Thymus (tissue), 14 donors: ENCODE results near the gene RPSA. TPM values are rescaled to one million over a fixed set of nuclear protein-coding genes. Genes with fewer than 3 reads are reported as not detected.
A peak's percentile ranks its signal among the peaks of the same experiment; 100 is the strongest.
"Not testable (repeated sequence)": the region's sequence is repeated elsewhere in the genome, so short reads cannot be mapped to it uniquely, and the experiment has no call there.

ENCODE experiments used
- DNase-seq, 9 donors: peaks; one replicate each; pipeline ENCODE4 v3.0.0-alpha.2; 2013; ENCODE audit warnings: low spot score in 9 of 9, low read depth in 6 of 9, missing footprints in 1 of 9
- H3K27ac ChIP-seq, 2 donors: one replicate each; pipeline ENCODE4 v1.5.1; 2013; ENCODE audit warnings: control low read depth in 1 of 2, low read depth in 1 of 2, low read length in 1 of 2, mild to moderate bottlenecking in 1 of 2, moderate library complexity in 1 of 2
- H3K27me3 ChIP-seq, 2 donors: one replicate each; pipeline ENCODE4 v1.5.1; 2013; ENCODE audit warnings: low read length in 1 of 2; ENCODE audit not compliant: control insufficient read depth in 2 of 2, insufficient read depth in 1 of 2
- H3K36me3 ChIP-seq, 2 donors: one replicate each; pipeline ENCODE4 v1.5.1; 2013; ENCODE audit warnings: low read length in 1 of 2, mild to moderate bottlenecking in 1 of 2, moderate library complexity in 1 of 2; ENCODE audit not compliant: control insufficient read depth in 2 of 2, insufficient read depth in 2 of 2
- H3K4me1 ChIP-seq, 2 donors: one replicate each; pipeline ENCODE4 v1.5.1; 2013; ENCODE audit warnings: low read length in 2 of 2; ENCODE audit not compliant: control insufficient read depth in 2 of 2, insufficient read depth in 2 of 2
- H3K4me3 ChIP-seq, 2 donors: one replicate each; pipeline ENCODE4 v1.5.1; 2013; ENCODE audit warnings: low read length in 2 of 2, control low read depth in 1 of 2, mild to moderate bottlenecking in 1 of 2
- H3K9me3 ChIP-seq, 2 donors: one replicate each; pipeline ENCODE4 v1.5.1; 2013; ENCODE audit warnings: low read length in 1 of 2, mild to moderate bottlenecking in 1 of 2; ENCODE audit not compliant: control insufficient read depth in 2 of 2, insufficient read depth in 1 of 2
- WGBS: extraction: QIAGEN DNeasy Blood & Tissue Kit; methylation state at CpG from one replicate; pipeline ENCODE4 v1.1.7; 2013; 5-methylcytosine and 5-hydroxymethylcytosine counted together
- long read RNA-seq, 10 donors: transcript quantifications; one replicate each; lab custom pipeline, GENCODE V29; 2026
- polyA plus RNA-seq: library from polyadenylated mRNA; stranded (reverse); fragments of 200-250 nt; gene quantifications from one replicate; pipeline ENCODE4 v1.2.3, GENCODE V29; 2013
- total RNA-seq: library from RNA; stranded (reverse); fragments of 120-200 nt; gene quantifications from one replicate; pipeline ENCODE4 v1.2.4, GENCODE V29; 2013
- donor health status: healthy.

Gene RPSA
- total RNA-seq (2,152 TPM), polyA plus RNA-seq (1,490 TPM)
- long read RNA-seq, donor 1, transcript RPSA-201 (7 exons, 1,171 nt): major isoform, 60 of 73 reads
- long read RNA-seq, donor 1, partial matches to known transcripts: 0 of 73 reads
- long read RNA-seq, donor 1, other reads (novel, unspliced or antisense): 9 of 73 reads
- long read RNA-seq, donor 2, transcript RPSA-201 (7 exons, 1,171 nt): major isoform, 853 of 1,139 reads
- long read RNA-seq, donor 2, transcript RPSA-207 (5 exons, 1,227 nt): minor isoform, 10 of 1,139 reads
- long read RNA-seq, donor 2, transcript RPSA-206 (3 exons, 596 nt): minor isoform, 10 of 1,139 reads
- long read RNA-seq, donor 2, transcript RPSA-205 (2 exons, 622 nt): minor isoform, 14 of 1,139 reads
- long read RNA-seq, donor 2, partial matches to known transcripts: 159 of 1,139 reads
- long read RNA-seq, donor 2, other reads (novel, unspliced or antisense): 91 of 1,139 reads
- long read RNA-seq, donor 3, transcript RPSA-206 (3 exons, 596 nt): minor isoform, 18 of 1,327 reads
- long read RNA-seq, donor 3, transcript RPSA-201 (7 exons, 1,171 nt): major isoform, 923 of 1,327 reads
- long read RNA-seq, donor 3, transcript RPSA-205 (2 exons, 622 nt): minor isoform, 10 of 1,327 reads
- long read RNA-seq, donor 3, transcript RPSA-207 (5 exons, 1,227 nt): minor isoform, 9 of 1,327 reads
- long read RNA-seq, donor 3, partial matches to known transcripts: 212 of 1,327 reads
- long read RNA-seq, donor 3, other reads (novel, unspliced or antisense): 154 of 1,327 reads
- long read RNA-seq, donor 4, transcript RPSA-206 (3 exons, 596 nt): minor isoform, 16 of 488 reads
- long read RNA-seq, donor 4, transcript RPSA-201 (7 exons, 1,171 nt): major isoform, 331 of 488 reads
- long read RNA-seq, donor 4, partial matches to known transcripts: 92 of 488 reads
- long read RNA-seq, donor 4, other reads (novel, unspliced or antisense): 39 of 488 reads
- long read RNA-seq, donor 5, transcript RPSA-206 (3 exons, 596 nt): minor isoform, 50 of 2,802 reads
- long read RNA-seq, donor 5, transcript RPSA-205 (2 exons, 622 nt): minor isoform, 32 of 2,802 reads
- long read RNA-seq, donor 5, transcript RPSA-207 (5 exons, 1,227 nt): minor isoform, 13 of 2,802 reads
- long read RNA-seq, donor 5, transcript RPSA-201 (7 exons, 1,171 nt): major isoform, 2,044 of 2,802 reads
- long read RNA-seq, donor 5, partial matches to known transcripts: 320 of 2,802 reads
- long read RNA-seq, donor 5, other reads (novel, unspliced or antisense): 333 of 2,802 reads
- long read RNA-seq, donor 6, transcript RPSA-205 (2 exons, 622 nt): minor isoform, 7 of 614 reads
- long read RNA-seq, donor 6, transcript RPSA-209 (2 exons, 2,058 nt): minor isoform, 5 of 614 reads
- long read RNA-seq, donor 6, transcript RPSA-201 (7 exons, 1,171 nt): major isoform, 477 of 614 reads
- long read RNA-seq, donor 6, partial matches to known transcripts: 69 of 614 reads
- long read RNA-seq, donor 6, other reads (novel, unspliced or antisense): 50 of 614 reads
- long read RNA-seq, donor 7, transcript RPSA-205 (2 exons, 622 nt): minor isoform, 15 of 1,214 reads
- long read RNA-seq, donor 7, transcript RPSA-206 (3 exons, 596 nt): minor isoform, 23 of 1,214 reads
- long read RNA-seq, donor 7, transcript RPSA-201 (7 exons, 1,171 nt): major isoform, 909 of 1,214 reads
- long read RNA-seq, donor 7, partial matches to known transcripts: 154 of 1,214 reads
- long read RNA-seq, donor 7, other reads (novel, unspliced or antisense): 110 of 1,214 reads
- long read RNA-seq, donor 8, transcript RPSA-206 (3 exons, 596 nt): minor isoform, 8 of 377 reads
- long read RNA-seq, donor 8, transcript RPSA-201 (7 exons, 1,171 nt): major isoform, 312 of 377 reads
- long read RNA-seq, donor 8, transcript RPSA-205 (2 exons, 622 nt): minor isoform, 6 of 377 reads
- long read RNA-seq, donor 8, partial matches to known transcripts: 26 of 377 reads
- long read RNA-seq, donor 8, other reads (novel, unspliced or antisense): 24 of 377 reads
- long read RNA-seq, donor 9, transcript RPSA-206 (3 exons, 596 nt): minor isoform, 10 of 482 reads
- long read RNA-seq, donor 9, transcript RPSA-205 (2 exons, 622 nt): minor isoform, 10 of 482 reads
- long read RNA-seq, donor 9, transcript RPSA-201 (7 exons, 1,171 nt): major isoform, 345 of 482 reads
- long read RNA-seq, donor 9, partial matches to known transcripts: 68 of 482 reads
- long read RNA-seq, donor 9, other reads (novel, unspliced or antisense): 43 of 482 reads
- long read RNA-seq, donor 10, transcript RPSA-205 (2 exons, 622 nt): minor isoform, 10 of 832 reads
- long read RNA-seq, donor 10, transcript RPSA-206 (3 exons, 596 nt): minor isoform, 16 of 832 reads
- long read RNA-seq, donor 10, transcript RPSA-201 (7 exons, 1,171 nt): major isoform, 602 of 832 reads
- long read RNA-seq, donor 10, transcript RPSA-207 (5 exons, 1,227 nt): minor isoform, 6 of 832 reads
- long read RNA-seq, donor 10, partial matches to known transcripts: 121 of 832 reads
- long read RNA-seq, donor 10, other reads (novel, unspliced or antisense): 72 of 832 reads

GRCh38 chr3:39406368-39407258, at the start of gene RPSA:
Gene RPSA (plus strand): TSS chr3:39406720. CDS start chr3:39407654, 934 bp downstream.
- H3K4me1 ChIP-seq: peaks cover 7 to 23% of the 10 kb centered on the region in 2 donors
- under 1% methylated on average over 63 of the region's 63 CpGs for WGBS
- H3K27ac ChIP-seq: peak within 1 kb of the TSS; percentile 92 to 94
- H3K36me3 ChIP-seq: peaks cover 34 to 46% of the 10 kb centered on the region in 2 donors
- H3K4me3 ChIP-seq: peak within 1 kb of the TSS; percentile 62 to 73
- H3K9me3 ChIP-seq: no peaks in the 10 kb centered on the region
- H3K27me3 ChIP-seq: no peaks in the 10 kb centered on the region
- DNase-seq: peak; percentile 94 to 99 (median 97)

- 42% methylated on average over 3 of the region's 3 CpGs for WGBS
- H3K4me3 ChIP-seq: no peak overlapping the region
Measured at GRCh38 chr3:39358333-39358732, 48.2 kb upstream of the RPSA start.

GRCh38 chr3:39361252-39361927, 45.1 kb upstream of the RPSA start:
- WGBS: 28% methylated on average over 8 of the region's 8 CpGs
- no peaks in the 10 kb centered on the region for H3K27me3 ChIP-seq
- H3K9me3 ChIP-seq: no peaks in the 10 kb centered on the region
- peak in 1 of 9 donors; percentile 68 for DNase-seq
- peak overlapping the region in 1 of 2 donors; percentile 34 for H3K27ac ChIP-seq
- no peak overlapping the region for H3K4me3 ChIP-seq
- H3K4me1 ChIP-seq: peaks cover 28 to 39% of the 10 kb centered on the region in 2 donors
- no peaks in the 10 kb centered on the region for H3K36me3 ChIP-seq

More at GRCh38 chr3:39358333-39358732, 48.2 kb upstream of the RPSA start:
- Histone ChIP-seq H3K9me3 (no peaks in the 10 kb centered on the region), H3K27ac (peak overlapping the region; percentile 44 to 85), H3K4me1 (peaks cover 31 to 58% of the 10 kb centered on the region in 2 donors), H3K27me3 (no peaks in the 10 kb centered on the region), H3K36me3 (no peaks in the 10 kb centered on the region)
- DNase-seq: peak in 7 of 9 donors; percentile 36 to 85 (median 50)

- Histone ChIP-seq H3K36me3 (no peaks in the 10 kb centered on the region), H3K9me3 (no peaks in the 10 kb centered on the region), H3K27ac (no peak overlapping the region), H3K4me3 (no peak overlapping the region), H3K27me3 (no peaks in the 10 kb centered on the region), H3K4me1 (peaks cover 28 to 39% of the 10 kb centered on the region in 2 donors)
- WGBS: 84% methylated on average over 3 of the region's 3 CpGs
- DNase-seq: no peak
Measured at GRCh38 chr3:39362192-39362591, 44.3 kb upstream of the RPSA start.

- H3K9me3 ChIP-seq: no peaks in the 10 kb centered on the region
- H3K27me3 ChIP-seq: no peaks in the 10 kb centered on the region
- H3K4me1 ChIP-seq: peaks cover 27 to 37% of the 10 kb centered on the region in 2 donors
- H3K4me3 ChIP-seq: no peak overlapping the region
- H3K27ac ChIP-seq: no peak overlapping the region
- DNase-seq: no peak
- H3K36me3 ChIP-seq: no peaks in the 10 kb centered on the region
- WGBS: 95% methylated on average over 2 of the region's 2 CpGs
Measured at GRCh38 chr3:39362812-39363211, 43.7 kb upstream of the RPSA start.

GRCh38 chr3:39370450-39370849, 36.1 kb upstream of the RPSA start:
- not testable (repeated sequence) for H3K9me3 ChIP-seq, H3K27ac ChIP-seq, DNase-seq, H3K36me3 ChIP-seq, H3K27me3 ChIP-seq, H3K4me3 ChIP-seq
- H3K4me1 ChIP-seq: peaks cover 7 to 11% of the 10 kb centered on the region in 2 donors
- 94% methylated on average over 4 of the region's 4 CpGs for WGBS
